ENCODE data around the gene EVA1C.
"Not testable (repeated sequence)": the region's sequence is repeated elsewhere in the genome, so short reads cannot be mapped to it uniquely, and the experiment has no call there.

The EVA1C gene

GRCh38 chr21:32423320-32424190 is 11.0 kb downstream of the EVA1C start:
- no peak for DNase-seq (ENCODE audit: extremely low read depth in 1 of 2, low read depth in 1 of 2)

DNA sequence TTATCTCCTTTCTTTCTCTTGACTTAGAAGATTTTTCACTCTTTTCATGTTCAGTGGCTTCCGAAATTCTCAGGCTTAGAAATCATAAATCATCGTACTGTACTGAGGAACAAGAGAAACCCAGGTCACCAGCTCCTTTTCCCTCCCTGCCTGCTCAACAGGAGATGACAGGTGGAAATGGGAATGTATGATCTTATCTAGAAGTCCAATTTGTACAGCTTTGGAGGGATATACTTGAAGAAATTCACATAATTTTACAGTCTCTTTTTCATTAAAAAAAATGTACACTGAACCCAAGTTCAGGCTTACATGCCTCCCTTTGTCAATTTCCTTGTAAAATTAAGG is 11.7 kb downstream of the EVA1C start:
- DNase-seq (ENCODE audit: extremely low read depth in 1 of 2, low read depth in 1 of 2): no peak

DNA sequence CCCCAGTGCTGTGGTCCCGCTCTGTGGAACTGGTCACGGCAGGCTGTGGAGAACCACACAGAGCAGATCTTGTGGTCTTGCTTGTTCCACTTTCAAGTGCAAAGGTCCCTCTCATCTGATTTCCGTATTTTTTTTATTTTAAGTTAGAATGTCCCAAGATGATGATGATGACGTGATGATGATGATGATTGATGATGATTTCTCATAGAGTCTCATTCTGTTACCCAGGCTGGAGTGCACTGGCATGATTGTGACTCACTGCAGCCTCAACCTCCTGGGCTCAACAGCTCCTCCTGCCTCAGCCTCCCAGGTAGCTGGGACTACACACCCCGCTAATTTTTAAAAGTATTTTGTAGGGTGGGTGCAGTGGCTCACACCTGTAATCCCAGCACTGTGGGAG is 12.2 kb downstream of the EVA1C start:
- DNase-seq (ENCODE audit: extremely low read depth in 1 of 2, low read depth in 1 of 2): no peak

DNA sequence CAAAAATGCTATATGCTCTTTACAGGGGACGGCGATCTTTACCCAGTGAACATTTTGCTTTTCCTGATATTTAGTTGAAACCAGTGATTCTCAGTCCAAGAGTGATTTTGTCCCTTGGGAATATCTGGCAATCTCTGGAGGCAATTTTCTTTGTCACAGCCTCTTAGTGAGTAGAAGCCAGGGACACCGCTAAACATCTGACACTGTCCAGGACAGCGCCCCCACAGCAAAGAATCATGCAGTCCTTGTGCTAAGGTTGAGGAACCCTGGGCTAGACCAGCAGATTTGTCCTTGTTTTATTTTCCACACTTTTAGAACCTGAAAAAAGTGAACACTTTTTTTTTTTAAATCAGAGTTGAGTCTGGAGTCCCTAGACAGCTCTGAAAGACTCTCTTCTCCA is 13.1 kb downstream of the EVA1C start:
- no peak for DNase-seq (ENCODE audit: extremely low read depth in 1 of 2, low read depth in 1 of 2)

- DNase-seq (ENCODE audit: extremely low read depth in 1 of 2, low read depth in 1 of 2): no peak
Observed at GRCh38 chr21:32426066-32426465, 13.6 kb downstream of the EVA1C start.

DNA sequence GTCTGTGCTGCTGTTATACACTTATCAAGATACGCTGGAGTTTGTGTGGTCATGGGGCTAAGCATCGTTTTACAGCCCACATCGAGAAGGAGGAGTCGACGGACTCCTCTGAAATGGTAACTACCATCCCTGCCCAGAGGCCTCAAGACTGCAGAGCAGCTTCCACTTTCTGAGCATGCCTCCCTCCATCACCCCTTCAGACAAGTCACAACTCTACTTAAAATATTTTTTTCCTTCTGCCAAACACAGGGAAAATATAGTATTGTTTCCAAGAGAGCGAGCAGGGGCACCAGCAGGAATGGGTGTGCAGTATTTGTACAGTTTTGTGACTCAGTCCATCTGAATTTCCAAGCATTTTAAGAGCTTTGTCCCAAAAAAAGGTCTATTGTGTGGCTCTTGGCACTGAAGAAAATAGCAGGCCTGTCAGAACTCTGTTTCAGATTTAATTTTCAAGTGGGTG is 14.1 kb downstream of the EVA1C start:
- no peak for DNase-seq (ENCODE audit: extremely low read depth in 1 of 2, low read depth in 1 of 2)

GRCh38 chr21:32427958-32428623 is 15.6 kb downstream of the EVA1C start:
- no peak for DNase-seq (ENCODE audit: extremely low read depth in 1 of 2, low read depth in 1 of 2)

DNA sequence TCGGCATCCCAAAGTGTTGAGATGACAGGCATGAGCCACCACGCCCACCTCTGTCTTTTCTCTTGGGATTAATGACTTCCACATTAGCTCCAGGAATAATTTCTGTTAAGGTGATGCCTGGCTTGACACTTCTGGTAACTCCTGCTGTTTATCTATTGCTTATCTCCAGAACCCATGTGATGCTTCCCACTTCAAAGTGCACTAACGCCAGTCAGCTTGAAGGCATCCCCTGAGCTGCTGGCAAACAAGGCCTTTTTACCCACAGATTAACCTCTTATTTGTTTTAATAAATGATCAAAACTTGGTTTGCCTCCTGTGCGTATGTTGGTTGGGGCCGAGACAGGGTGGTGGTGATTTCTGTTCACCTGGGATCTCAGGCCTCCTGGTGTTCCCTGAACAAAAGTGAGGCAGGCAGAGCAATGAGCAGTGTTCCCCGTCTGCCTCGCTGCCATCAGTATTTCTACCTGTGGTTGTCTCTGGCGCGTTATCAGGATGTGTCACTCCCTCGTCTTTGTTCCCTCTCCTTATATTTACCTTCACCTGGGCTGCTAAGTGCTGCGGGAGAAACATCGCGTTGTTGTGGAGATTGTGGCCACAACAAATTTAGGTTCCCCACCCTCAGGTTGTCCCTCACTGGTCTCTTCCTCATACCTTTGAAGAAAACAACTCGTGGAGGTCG is 20.6 kb downstream of the EVA1C start:
- DNase-seq (ENCODE audit: extremely low read depth in 1 of 2, low read depth in 1 of 2): not testable (repeated sequence)

GRCh38 chr21:32437729-32438128 is 25.2 kb downstream of the EVA1C start:
- DNase-seq (ENCODE audit: extremely low read depth in 1 of 2, low read depth in 1 of 2): no peak

GRCh38 chr21:32442566-32443318 is 30.2 kb downstream of the EVA1C start:
- no peak for DNase-seq (ENCODE audit: extremely low read depth in 1 of 2, low read depth in 1 of 2)

DNA sequence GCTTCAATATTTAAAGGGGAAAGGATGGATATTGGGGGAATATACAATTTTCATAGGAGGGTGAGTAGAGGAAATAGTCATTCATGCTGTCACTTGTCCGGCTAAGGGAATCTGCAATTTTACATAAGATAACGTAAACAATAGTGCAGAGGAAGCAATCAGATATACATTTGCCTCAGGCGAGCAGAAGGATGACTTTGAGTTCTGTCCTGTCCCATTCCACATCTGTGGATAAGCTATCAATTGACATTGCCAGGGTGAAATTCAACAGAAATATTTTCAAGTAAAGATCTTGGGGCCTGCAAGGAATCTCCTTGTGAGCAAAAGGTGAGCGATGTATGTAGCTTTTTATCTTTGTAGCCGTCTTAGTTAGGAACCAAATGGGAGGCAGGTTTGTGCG is 32.6 kb downstream of the EVA1C start:
- no peak for DNase-seq (ENCODE audit: extremely low read depth in 1 of 2, low read depth in 1 of 2)

DNA sequence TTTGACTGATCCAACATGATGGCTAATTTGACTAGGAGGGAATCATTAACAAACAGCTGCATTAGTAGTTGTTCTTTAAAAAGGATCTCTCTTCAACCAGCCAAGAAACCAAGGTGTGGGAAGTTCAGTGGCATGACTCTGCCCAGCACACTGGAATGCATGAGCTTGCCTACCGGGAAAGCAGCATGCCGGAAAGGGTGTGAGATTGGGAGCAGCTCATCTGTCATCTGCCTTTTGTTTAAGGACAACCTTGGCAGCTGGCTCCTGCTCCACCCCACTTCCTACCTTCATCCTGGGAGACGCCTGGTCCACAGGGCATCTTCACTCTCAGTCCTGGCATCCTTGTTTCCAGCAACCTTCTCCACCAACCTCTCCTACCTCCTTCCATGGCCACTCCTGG is 33.9 kb downstream of the EVA1C start:
- DNase-seq (ENCODE audit: extremely low read depth in 1 of 2, low read depth in 1 of 2): not testable (repeated sequence)

DNA sequence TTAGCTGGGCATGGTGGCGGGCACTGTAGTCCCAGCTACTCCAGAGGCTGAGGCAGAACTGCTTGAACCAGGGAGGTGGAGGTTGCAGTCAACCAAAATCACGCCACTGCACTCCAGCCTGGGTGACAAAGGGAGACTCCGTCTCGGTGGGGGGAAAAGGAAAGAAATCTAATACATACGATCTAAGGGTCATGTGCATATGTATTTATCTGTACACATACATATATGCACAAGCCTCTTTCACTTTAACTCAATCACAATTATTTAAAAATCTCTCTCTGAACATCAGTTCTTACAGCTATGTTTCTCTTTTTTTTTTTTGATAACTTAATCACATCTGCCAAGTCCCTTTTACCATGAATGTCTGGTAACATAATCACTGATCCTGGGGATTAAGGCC is 34.7 kb downstream of the EVA1C start:
- DNase-seq (ENCODE audit: extremely low read depth in 1 of 2, low read depth in 1 of 2): no peak

DNA sequence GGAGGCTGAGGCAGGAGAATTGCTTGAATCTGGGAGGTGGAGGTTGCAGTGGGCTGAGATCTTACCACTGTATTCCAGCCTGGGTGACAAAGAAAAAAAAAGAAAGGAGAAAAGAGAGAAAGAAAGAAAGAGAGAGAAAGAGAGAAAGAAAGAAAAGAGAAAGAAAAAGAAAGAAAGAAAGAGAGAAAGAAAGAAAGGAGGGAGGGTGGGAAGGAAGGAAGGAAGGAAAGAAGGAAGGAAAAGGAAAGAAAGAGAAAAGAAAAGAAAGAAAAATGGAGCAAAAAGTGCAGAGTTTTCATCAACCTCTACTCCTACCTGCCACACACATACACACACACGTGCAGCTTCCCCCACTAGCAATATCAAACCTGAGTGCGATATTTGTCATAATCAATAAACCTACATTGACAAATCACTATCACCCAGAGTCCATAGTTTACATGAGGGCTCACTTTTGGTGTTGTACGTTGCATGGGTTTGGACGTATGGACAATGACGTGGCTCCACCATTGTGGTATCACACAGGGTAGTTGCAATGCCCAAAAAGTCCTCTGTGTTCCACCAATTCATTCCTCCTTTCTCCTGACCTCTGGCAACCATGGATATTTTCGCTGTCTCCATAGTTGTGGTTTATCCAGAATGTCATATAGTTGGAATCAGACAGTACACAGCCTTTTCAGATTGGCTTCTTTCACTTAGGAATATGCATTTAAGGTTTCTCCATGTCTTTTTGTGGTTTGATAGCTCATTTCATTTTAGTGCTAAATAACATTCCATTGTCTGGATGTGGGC is 36.5 kb downstream of the EVA1C start:
- no peak for DNase-seq (ENCODE audit: extremely low read depth in 1 of 2, low read depth in 1 of 2)

GRCh38 chr21:32450881-32451701 is 38.6 kb downstream of the EVA1C start:
- not testable (repeated sequence) for DNase-seq (ENCODE audit: extremely low read depth in 1 of 2, low read depth in 1 of 2)

- not testable (repeated sequence) for DNase-seq (ENCODE audit: extremely low read depth in 1 of 2, low read depth in 1 of 2)
Observed at GRCh38 chr21:32452191-32452590, 39.7 kb downstream of the EVA1C start.

- DNase-seq (ENCODE audit: extremely low read depth in 1 of 2, low read depth in 1 of 2): no peak
Observed at GRCh38 chr21:32452641-32453040, 40.1 kb downstream of the EVA1C start.

DNA sequence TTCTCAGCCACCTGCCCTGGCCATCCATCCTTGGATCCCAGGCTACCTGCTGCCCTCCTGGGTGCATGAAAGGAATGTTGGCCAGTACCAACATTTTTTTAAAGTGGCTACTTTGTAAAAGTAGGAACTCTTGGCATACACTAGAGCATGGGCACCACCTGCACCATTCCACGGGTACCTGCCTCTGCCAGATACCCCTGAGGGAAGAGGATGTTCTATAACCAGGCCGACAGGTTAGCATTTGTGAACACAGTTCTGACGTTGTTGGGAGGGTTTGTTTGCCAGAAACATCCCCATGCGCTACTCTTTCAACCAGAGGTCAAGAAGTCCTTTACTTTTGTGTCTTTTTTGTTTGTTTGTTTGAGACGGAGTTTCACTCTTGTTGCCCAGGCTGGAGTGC is 43.0 kb downstream of the EVA1C start:
- no peak for DNase-seq (ENCODE audit: extremely low read depth in 1 of 2, low read depth in 1 of 2)

DNA sequence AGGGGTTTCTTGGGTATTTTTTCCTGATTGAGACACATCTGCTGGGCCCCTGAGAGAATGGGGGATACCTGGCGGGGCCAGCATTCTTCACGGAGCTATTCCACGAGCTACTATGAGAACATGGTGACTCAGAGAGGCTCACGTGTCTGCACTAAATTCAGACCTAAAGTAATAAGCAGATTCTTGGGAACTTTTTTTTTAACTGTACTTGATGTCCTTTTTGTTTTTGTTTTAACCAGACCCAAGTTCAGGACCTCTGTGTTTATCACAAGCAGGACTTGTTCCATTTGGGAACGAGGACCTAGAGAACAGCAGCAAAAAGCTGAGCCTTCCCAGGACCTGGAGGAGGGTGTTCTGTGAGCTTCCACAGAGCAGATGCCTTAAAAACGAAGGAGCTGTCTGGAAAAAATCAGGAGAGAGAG is 44.0 kb downstream of the EVA1C start:
- DNase-seq (ENCODE audit: extremely low read depth in 1 of 2, low read depth in 1 of 2): no peak
